ENCODE measurements around the gene SLC7A14.

GRCh38 chr3:170441412-170441811, 144.5 kb downstream of the SLC7A14 start:
- TF ChIP-seq, protein P1, sequence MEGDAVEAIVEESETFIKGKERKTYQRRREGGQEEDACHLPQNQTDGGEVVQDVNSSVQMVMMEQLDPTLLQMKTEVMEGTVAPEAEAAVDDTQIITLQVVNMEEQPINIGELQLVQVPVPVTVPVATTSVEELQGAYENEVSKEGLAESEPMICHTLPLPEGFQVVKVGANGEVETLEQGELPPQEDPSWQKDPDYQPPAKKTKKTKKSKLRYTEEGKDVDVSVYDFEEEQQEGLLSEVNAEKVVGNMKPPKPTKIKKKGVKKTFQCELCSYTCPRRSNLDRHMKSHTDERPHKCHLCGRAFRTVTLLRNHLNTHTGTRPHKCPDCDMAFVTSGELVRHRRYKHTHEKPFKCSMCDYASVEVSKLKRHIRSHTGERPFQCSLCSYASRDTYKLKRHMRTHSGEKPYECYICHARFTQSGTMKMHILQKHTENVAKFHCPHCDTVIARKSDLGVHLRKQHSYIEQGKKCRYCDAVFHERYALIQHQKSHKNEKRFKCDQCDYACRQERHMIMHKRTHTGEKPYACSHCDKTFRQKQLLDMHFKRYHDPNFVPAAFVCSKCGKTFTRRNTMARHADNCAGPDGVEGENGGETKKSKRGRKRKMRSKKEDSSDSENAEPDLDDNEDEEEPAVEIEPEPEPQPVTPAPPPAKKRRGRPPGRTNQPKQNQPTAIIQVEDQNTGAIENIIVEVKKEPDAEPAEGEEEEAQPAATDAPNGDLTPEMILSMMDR (IDR thresholded peaks at IDR 0.05; ENCODE audit: borderline replicate concordance, extremely low read depth, low read length, poor library complexity, severe bottlenecking), result no peak
- no peak for TF ChIP-seq EZH2 (IDR thresholded peaks at IDR 0.05; ENCODE audit: borderline replicate concordance, low read depth, low read length, severe bottlenecking)
